Measurements from ENCODE around the gene OR52I1. TPM values are rescaled to one million over a fixed set of nuclear protein-coding genes. Genes with fewer than 3 reads are reported as not detected.

The OR52I1 gene
- total RNA-seq, 1 donor from 2014 or later, result not detected

GRCh38 chr11:4577761-4578160 lies 16.1 kb upstream of the OR52I1 start:
- Mint-ChIP-seq H3K4me1 (ENCODE audit: unreplicated experiment) (peaks cover 3% of the 10 kb centered on the region), H3K27ac (ENCODE audit: unreplicated experiment) (no peak overlapping the region), H3K36me3 (ENCODE audit: low read depth, unreplicated experiment) (no peaks in the 10 kb centered on the region), H3K27me3 (ENCODE audit: unreplicated experiment) (peaks cover 2% of the 10 kb centered on the region), H3K9me3 (ENCODE audit: unreplicated experiment) (no peaks in the 10 kb centered on the region), H3K4me3 (ENCODE audit: unreplicated experiment) (no peak overlapping the region)
- DNase-seq (ENCODE audit: low spot score), result no peak
- no peak for TF ChIP-seq CTCF (IDR thresholded peaks at IDR 0.05; ENCODE audit: unreplicated experiment)

- no peak for DNase-seq (ENCODE audit: low spot score)
- Mint-ChIP-seq H3K4me1 (ENCODE audit: unreplicated experiment) (peaks cover 3% of the 10 kb centered on the region), H3K27me3 (ENCODE audit: unreplicated experiment) (peaks cover 2% of the 10 kb centered on the region), H3K27ac (ENCODE audit: unreplicated experiment) (no peak overlapping the region), H3K9me3 (ENCODE audit: unreplicated experiment) (no peaks in the 10 kb centered on the region), H3K36me3 (ENCODE audit: low read depth, unreplicated experiment) (no peaks in the 10 kb centered on the region), H3K4me3 (ENCODE audit: unreplicated experiment) (no peak overlapping the region)
- TF ChIP-seq CTCF (IDR thresholded peaks at IDR 0.05; ENCODE audit: unreplicated experiment), result no peak
Measured at GRCh38 chr11:4578624-4579023, 15.2 kb upstream of the OR52I1 start.

GRCh38 chr11:4580124-4580523 lies 13.7 kb upstream of the OR52I1 start:
- Mint-ChIP-seq H3K27me3 (ENCODE audit: unreplicated experiment) (peaks cover 2% of the 10 kb centered on the region), H3K27ac (ENCODE audit: unreplicated experiment) (no peak overlapping the region), H3K9me3 (ENCODE audit: unreplicated experiment) (no peaks in the 10 kb centered on the region), H3K4me3 (ENCODE audit: unreplicated experiment) (no peak overlapping the region), H3K4me1 (ENCODE audit: unreplicated experiment) (peaks cover 3% of the 10 kb centered on the region), H3K36me3 (ENCODE audit: low read depth, unreplicated experiment) (no peaks in the 10 kb centered on the region)
- DNase-seq (ENCODE audit: low spot score), result no peak
- TF ChIP-seq CTCF (IDR thresholded peaks at IDR 0.05; ENCODE audit: unreplicated experiment), result no peak

- peaks cover 2% of the 10 kb centered on the region for H3K27me3 Mint-ChIP-seq (ENCODE audit: unreplicated experiment)
- DNase-seq (ENCODE audit: low spot score), result no peak
- H3K4me1 Mint-ChIP-seq (ENCODE audit: unreplicated experiment), result peaks cover 3% of the 10 kb centered on the region
- no peak within 1 kb of the TSS for H3K27ac Mint-ChIP-seq (ENCODE audit: unreplicated experiment)
- TF ChIP-seq CTCF (IDR thresholded peaks at IDR 0.05; ENCODE audit: unreplicated experiment), result no peak
- no peaks in the 10 kb centered on the region for H3K36me3 Mint-ChIP-seq (ENCODE audit: low read depth, unreplicated experiment)
- no peaks in the 10 kb centered on the region for H3K9me3 Mint-ChIP-seq (ENCODE audit: unreplicated experiment)
- H3K4me3 Mint-ChIP-seq (ENCODE audit: unreplicated experiment), result no peak within 1 kb of the TSS
Measured at GRCh38 chr11:4581443-4581842, 12.4 kb upstream of the OR52I1 start, which contains the start of gene OR52I2. TSS of gene OR52I2 (plus strand) at chr11:4581743.

GRCh38 chr11:4589017-4589416 lies 4.8 kb upstream of the OR52I1 start:
- Mint-ChIP-seq H3K4me1 (ENCODE audit: unreplicated experiment) (peaks cover 15% of the 10 kb centered on the region), H3K9me3 (ENCODE audit: unreplicated experiment) (no peaks in the 10 kb centered on the region), H3K27ac (ENCODE audit: unreplicated experiment) (peak overlapping the region; percentile 11), H3K4me3 (ENCODE audit: unreplicated experiment) (no peak overlapping the region), H3K27me3 (ENCODE audit: unreplicated experiment) (no peaks in the 10 kb centered on the region), H3K36me3 (ENCODE audit: low read depth, unreplicated experiment) (no peaks in the 10 kb centered on the region)
- no peak for DNase-seq (ENCODE audit: low spot score)
- no peak for TF ChIP-seq CTCF (IDR thresholded peaks at IDR 0.05; ENCODE audit: unreplicated experiment)
